B cell (primary cell): ENCODE results near the gene NHEJ1. TPM values are rescaled to one million over a fixed set of nuclear protein-coding genes. Genes with fewer than 3 reads are reported as not detected.

Experiments
- ATAC-seq: fragments of 200-7000 bp; cut with Tn5 transposase; one replicate; pipeline ENCODE4 v1.10.0; 2021; ENCODE audit warnings: low read depth, mild to moderate bottlenecking, moderate number of reproducible peaks, moderate library complexity
- CTCF ChIA-PET: fragments of 350-600 bp; sonication (Branson Sonifier 250); formaldehyde crosslinking; loops from one replicate; lab custom pipeline; 2021; ENCODE audit warnings: antibody characterized with exemption, inconsistent platforms; lab: Charles Lee
- POLR2A ChIA-PET: fragments of 350-600 bp; sonication (Branson Sonifier 250); formaldehyde crosslinking; loops from one replicate; lab custom pipeline; 2021; ENCODE audit warnings: antibody characterized with exemption; lab: Charles Lee
- DNase-seq: peaks from one replicate; pipeline ENCODE4 v3.0.0; 2013
- H2AFZ ChIP-seq: 2 replicates; pipeline ENCODE4 v1.6.1; 2012; ENCODE audit warnings: mild to moderate bottlenecking, low read depth, low read length; ENCODE audit not compliant: insufficient read depth, poor library complexity, severe bottlenecking
- H3K27ac ChIP-seq, 2 donors: 1 replicate in 1 of 2; 2 replicates in 1 of 2; pipeline ENCODE4 v1.5.1; 2012 to 2013; ENCODE audit warnings: low read length in 2 of 2, mild to moderate bottlenecking in 2 of 2, moderate library complexity in 1 of 2
- H3K27me3 ChIP-seq, 4 experiments: fragments of 200-600 bp in 1 of 4; sonication (generic) in 1 of 4; replicated peaks in 1 of 4; 1 replicate in 2 of 4; 2 replicates in 2 of 4; pipeline versions ENCODE4 v1.6.1 to v1.7.0; 2013 to 2016; ENCODE audit warnings: low read length in 3 of 4, mild to moderate bottlenecking in 2 of 4, mixed read lengths in 1 of 4, moderate library complexity in 1 of 4; ENCODE audit not compliant: insufficient read depth in 4 of 4, control insufficient read depth in 3 of 4; ENCODE audit errors: control extremely low read depth in 1 of 4
- H3K36me3 ChIP-seq, 2 experiments: replicated peaks in 1 of 2; 1 replicate in 1 of 2; 2 replicates in 1 of 2; pipeline versions ENCODE4 v1.6.1 to v1.7.1; 2013; ENCODE audit warnings: low read length in 1 of 2; ENCODE audit not compliant: insufficient read depth in 2 of 2, control insufficient read depth in 1 of 2; ENCODE audit errors: control extremely low read depth in 1 of 2, extremely low read depth in 1 of 2
- H3K4me1 ChIP-seq, 2 donors: fragments of 200-600 bp in 1 of 2; sonication (generic) in 1 of 2; 1 replicate in 1 of 2; 2 replicates in 1 of 2; pipeline versions ENCODE4 v1.5.1 to v1.6.1; 2013 to 2017; ENCODE audit warnings: low read length in 2 of 2; ENCODE audit not compliant: control insufficient read depth in 2 of 2, insufficient read depth in 2 of 2
- H3K4me2 ChIP-seq: replicated peaks from 2 replicates; pipeline ENCODE3; 2012; ENCODE audit warnings: mild to moderate bottlenecking, low read depth, low read length; ENCODE audit not compliant: poor library complexity, severe bottlenecking
- H3K4me3 ChIP-seq, 5 experiments: fragments of 200-600 bp in 1 of 5; sonication (generic) in 1 of 5; 1 replicate in 3 of 5; 2 replicates in 2 of 5; pipeline versions ENCODE4 v1.5.1 to v1.7.0; 2011 to 2016; ENCODE audit warnings: low read length in 4 of 5, mild to moderate bottlenecking in 4 of 5, low read depth in 2 of 5, control low read depth in 1 of 5, moderate library complexity in 1 of 5; ENCODE audit not compliant: insufficient read depth in 1 of 5; ENCODE audit errors: control extremely low read depth in 1 of 5, extremely low read depth in 1 of 5
- H3K79me2 ChIP-seq: fragments of 200-600 bp; sonication (generic); one replicate; pipeline ENCODE4 v1.6.0; 2016; ENCODE audit warnings: low read length; ENCODE audit not compliant: control insufficient read depth, insufficient read depth
- H3K9ac ChIP-seq: fragments of 200-600 bp; sonication (generic); 2 replicates; pipeline ENCODE4 v1.6.1; 2017; ENCODE audit warnings: mild to moderate bottlenecking, low read length, moderate library complexity
- H3K9me3 ChIP-seq, 3 donors: one replicate each; pipeline versions ENCODE4 v1.6.1 to v1.7.1; 2013; ENCODE audit warnings: low read length in 2 of 3; ENCODE audit not compliant: control insufficient read depth in 2 of 3, insufficient read depth in 1 of 3; ENCODE audit errors: control extremely low read depth in 1 of 3
- H4K20me1 ChIP-seq: 2 replicates; pipeline ENCODE4 v1.6.0; 2012; ENCODE audit warnings: mild to moderate bottlenecking, low read length; ENCODE audit not compliant: insufficient read depth, control insufficient read depth, poor library complexity, severe bottlenecking
- H3K27ac Mint-ChIP-seq: one replicate; pipeline ENCODE4 v1.8.0; 2021; ENCODE audit warnings: mixed read lengths
- H3K27me3 Mint-ChIP-seq: one replicate; pipeline ENCODE4 v1.8.0; 2021; ENCODE audit warnings: mixed read lengths
- H3K4me1 Mint-ChIP-seq: one replicate; pipeline ENCODE4 v1.8.0; 2021; ENCODE audit warnings: mixed read lengths
- H3K4me3 Mint-ChIP-seq: one replicate; pipeline ENCODE4 v1.8.0; 2021; ENCODE audit warnings: mixed read lengths
- H3K9me3 Mint-ChIP-seq: one replicate; pipeline ENCODE4 v1.8.0; 2022; ENCODE audit warnings: mixed read lengths; ENCODE audit not compliant: insufficient read depth
- EZH2 ChIP-seq: IDR thresholded peaks from 2 replicates; pipeline ENCODE4 v1.6.1; 2012; ENCODE audit warnings: borderline replicate concordance, low read depth, mild to moderate bottlenecking, moderate library complexity, low read length; ENCODE audit not compliant: insufficient read depth, poor library complexity, severe bottlenecking
- WGBS: methylation state at CpG from one replicate; pipeline ENCODE4 v1.1.5; 2013; ENCODE audit warnings: missing lambda C conversion rate; ENCODE audit not compliant: insufficient coverage; 5-methylcytosine and 5-hydroxymethylcytosine counted together
- intact Hi-C: fragments of 100-400 bp; cut with micrococcal nuclease; formaldehyde crosslinking; loops from one replicate; pipeline ENCODE4 v1.10.0; 2022
- polyA plus RNA-seq: library from polyadenylated mRNA; depleted of rRNA; stranded (reverse); fragments of >200 nt; gene quantifications from 2 replicates; pipeline ENCODE4 v1.2.3, GENCODE V29; 2012
- total RNA-seq, 2 donors: library from RNA; stranded (reverse); fragments of 120-200 nt in 1 of 2; gene quantifications; 1 replicate in 1 of 2; 2 replicates in 1 of 2; pipeline versions ENCODE4 v1.2.3 to v1.2.4, GENCODE V29; 2013 to 2022
- TF ChIP-seq, protein P1 (sequence below): fragments of 200-600 bp; IDR thresholded peaks from one replicate; pipeline ENCODE4 v1.8.0; 2022; ENCODE audit warnings: antibody characterized with exemption, mild to moderate bottlenecking

NHEJ1 gene
- total and polyA plus RNA-seq, 2 donors (not counting 1 experiment from before 2014, with no cell fraction given) = 14.9 to 25.0 TPM

DNA sequence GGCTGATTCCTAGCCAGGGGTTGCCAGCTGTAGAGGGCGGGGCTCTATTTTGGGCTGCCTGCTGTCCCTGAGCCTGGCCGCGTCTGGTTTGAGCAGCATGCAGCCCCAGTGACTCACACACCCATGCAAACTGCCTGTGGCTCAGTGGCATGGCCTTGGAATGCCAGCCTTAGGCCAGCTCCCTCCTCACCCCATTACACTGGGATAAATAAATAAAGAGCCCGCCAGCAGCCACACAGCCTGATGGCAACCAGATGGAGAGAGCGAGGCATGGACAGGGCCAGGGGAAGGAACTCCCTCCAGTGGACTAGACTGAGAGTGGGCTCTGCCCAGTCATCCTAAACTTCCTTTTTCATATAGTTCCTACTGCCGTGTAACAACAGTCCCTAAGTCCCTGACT lies 18.3 kb downstream of the NHEJ1 start:
- Histone ChIP-seq H3K27me3 (no peaks in the 10 kb centered on the region), H2AFZ (no peak overlapping the region), H3K9me3 (no peaks in the 10 kb centered on the region), H3K79me2 (peaks cover 8% of the 10 kb centered on the region), H3K27ac (no peak overlapping the region), H3K4me1 (no peaks in the 10 kb centered on the region), H3K4me2 (no peak overlapping the region), H3K9ac (no peak overlapping the region), H3K4me3 (no peak overlapping the region), H4K20me1 (peaks cover 9% of the 10 kb centered on the region), H3K36me3 (peaks cover 4 to 68% of the 10 kb centered on the region in 2 experiments)
- CTCF ChIA-PET = interaction anchor here (1.1 to 1.2 kb wide), 2 partner anchors 14 to 112 kb away, joined by 4 read pairs; no protein-coding TSS in a partner anchor
- ATAC-seq = no peak
- 93% methylated on average over 4 of the region's 6 CpGs for WGBS
- DNase-seq = no peak
- Mint-ChIP-seq H3K9me3 (no peaks in the 10 kb centered on the region), H3K4me3 (no peak overlapping the region), H3K27ac (no peak overlapping the region), H3K4me1 (no peaks in the 10 kb centered on the region), H3K27me3 (no peaks in the 10 kb centered on the region)
- intact Hi-C loops = no loop called here
- no peak for TF ChIP-seq EZH2
- TF ChIP-seq, protein P1, sequence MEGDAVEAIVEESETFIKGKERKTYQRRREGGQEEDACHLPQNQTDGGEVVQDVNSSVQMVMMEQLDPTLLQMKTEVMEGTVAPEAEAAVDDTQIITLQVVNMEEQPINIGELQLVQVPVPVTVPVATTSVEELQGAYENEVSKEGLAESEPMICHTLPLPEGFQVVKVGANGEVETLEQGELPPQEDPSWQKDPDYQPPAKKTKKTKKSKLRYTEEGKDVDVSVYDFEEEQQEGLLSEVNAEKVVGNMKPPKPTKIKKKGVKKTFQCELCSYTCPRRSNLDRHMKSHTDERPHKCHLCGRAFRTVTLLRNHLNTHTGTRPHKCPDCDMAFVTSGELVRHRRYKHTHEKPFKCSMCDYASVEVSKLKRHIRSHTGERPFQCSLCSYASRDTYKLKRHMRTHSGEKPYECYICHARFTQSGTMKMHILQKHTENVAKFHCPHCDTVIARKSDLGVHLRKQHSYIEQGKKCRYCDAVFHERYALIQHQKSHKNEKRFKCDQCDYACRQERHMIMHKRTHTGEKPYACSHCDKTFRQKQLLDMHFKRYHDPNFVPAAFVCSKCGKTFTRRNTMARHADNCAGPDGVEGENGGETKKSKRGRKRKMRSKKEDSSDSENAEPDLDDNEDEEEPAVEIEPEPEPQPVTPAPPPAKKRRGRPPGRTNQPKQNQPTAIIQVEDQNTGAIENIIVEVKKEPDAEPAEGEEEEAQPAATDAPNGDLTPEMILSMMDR = no peak
- POLR2A ChIA-PET = no interaction called here

DNA sequence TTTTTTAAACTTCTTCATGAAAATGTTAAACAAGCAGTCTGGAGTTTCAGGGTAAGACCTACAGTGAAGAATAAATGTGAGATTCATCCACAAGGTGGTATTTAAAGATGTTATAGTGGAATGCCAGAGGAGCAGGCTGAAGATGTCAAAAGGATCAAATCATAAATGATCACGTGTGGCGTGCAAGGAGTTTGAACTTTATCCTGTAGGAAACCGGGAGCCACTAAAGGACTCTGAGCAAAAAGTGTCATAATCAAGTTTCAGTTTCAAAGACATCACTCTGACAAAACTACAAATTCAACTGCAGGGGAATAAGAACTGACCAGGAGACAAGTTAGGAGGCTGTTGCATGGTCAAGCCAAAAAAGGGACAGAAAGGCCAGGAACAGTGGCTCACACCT lies 19.9 kb downstream of the NHEJ1 start:
- intact Hi-C loops = no loop called here
- H4K20me1 ChIP-seq = peaks cover 9% of the 10 kb centered on the region

More for the DNA sequence above, 19.9 kb downstream of the NHEJ1 start:
- no peak overlapping the region for H3K27ac Mint-ChIP-seq
- TF ChIP-seq, protein P1 = no peak
- POLR2A ChIA-PET = no interaction called here
- H3K36me3 ChIP-seq = peaks cover 1 to 55% of the 10 kb centered on the region in 2 experiments
- DNase-seq (no peak), ATAC-seq (no peak)
- H3K4me3 Mint-ChIP-seq = no peak overlapping the region
- H3K79me2 ChIP-seq = peaks cover 8% of the 10 kb centered on the region
- no peak overlapping the region for H3K9ac ChIP-seq
- CTCF ChIA-PET = no interaction called here
- H3K27ac ChIP-seq = no peak overlapping the region
- no peak overlapping the region for H3K4me2 ChIP-seq
- WGBS = no CpG with 5 or more reads among the region's 3 CpGs
- H3K9me3 ChIP-seq = no peaks in the 10 kb centered on the region
- no peaks in the 10 kb centered on the region for H3K9me3 Mint-ChIP-seq
- no peak overlapping the region for H2AFZ ChIP-seq
- no peak overlapping the region for H3K4me3 ChIP-seq
- no peaks in the 10 kb centered on the region for H3K4me1 Mint-ChIP-seq
- no peaks in the 10 kb centered on the region for H3K4me1 ChIP-seq
- H3K27me3 Mint-ChIP-seq = no peaks in the 10 kb centered on the region
- H3K27me3 ChIP-seq = no peaks in the 10 kb centered on the region
